HG03097 (cell line): ENCODE measurements around the gene G6PC1.
"Not testable (repeated sequence)": the region's sequence is repeated elsewhere in the genome, so short reads cannot be mapped to it uniquely, and the experiment has no call there.

Experiments used
- ATAC-seq: cut with Tn5 transposase; IDR thresholded peaks from one replicate; pipeline ENCODE4 v1.9.1; 2021; ENCODE audit not compliant: unreplicated experiment, low FRiP score

The G6PC1 gene

GRCh38 chr17:42900460-42901331 is at the start of gene G6PC1:
Gene G6PC1 (plus strand): TSS chr17:42900799. CDS start chr17:42900877, 78 bp downstream.
- no peak for ATAC-seq

- no peak for ATAC-seq
These were observed 49.6 kb upstream of the G6PC1 start, which contains the start of gene AOC3 for GRCh38 chr17:42850954-42851353. Gene AOC3 (plus strand): TSS chr17:42851199. CDS start chr17:42851344, 145 bp downstream.

GRCh38 chr17:42851371-42852240 is 49.0 kb upstream of the G6PC1 start:
- ATAC-seq, result not testable (repeated sequence)

- ATAC-seq, result no peak
These were observed 48.2 kb upstream of the G6PC1 start for GRCh38 chr17:42852351-42852750.

GRCh38 chr17:42853004-42853403 is 47.6 kb upstream of the G6PC1 start:
- ATAC-seq, result no peak

GRCh38 chr17:42853597-42853967 is 47.0 kb upstream of the G6PC1 start:
- ATAC-seq, result no peak

GRCh38 chr17:42853968-42854790 is 46.4 kb upstream of the G6PC1 start:
- no peak for ATAC-seq

- no peak for ATAC-seq
These were observed 45.5 kb upstream of the G6PC1 start for GRCh38 chr17:42855048-42855596.

- ATAC-seq, result not testable (repeated sequence)
These were observed 44.5 kb upstream of the G6PC1 start for GRCh38 chr17:42856093-42856492.

GRCh38 chr17:42856516-42856915 is 44.1 kb upstream of the G6PC1 start:
- ATAC-seq, result not testable (repeated sequence)

GRCh38 chr17:42857389-42857788 is 43.2 kb upstream of the G6PC1 start:
- ATAC-seq, result no peak

GRCh38 chr17:42865638-42866094 is 34.9 kb upstream of the G6PC1 start:
- ATAC-seq, result no peak

- no peak for ATAC-seq
These were observed 34.4 kb upstream of the G6PC1 start for GRCh38 chr17:42866216-42866615.

- ATAC-seq, result no peak
These were observed 33.7 kb upstream of the G6PC1 start for GRCh38 chr17:42866631-42867575.

- not testable (repeated sequence) for ATAC-seq
These were observed 32.8 kb upstream of the G6PC1 start for GRCh38 chr17:42867694-42868261.

- ATAC-seq, result no peak
These were observed 32.3 kb upstream of the G6PC1 start for GRCh38 chr17:42868338-42868737.

- no peak for ATAC-seq
These were observed 29.0 kb upstream of the G6PC1 start for GRCh38 chr17:42871647-42872046.

- no peak for ATAC-seq
These were observed 28.2 kb upstream of the G6PC1 start for GRCh38 chr17:42872251-42872965.
